ENCODE results near the gene ZCCHC3. TPM values are rescaled to one million over a fixed set of nuclear protein-coding genes. Genes with fewer than 3 reads are reported as not detected.
"Not testable (repeated sequence)": the region's sequence is repeated elsewhere in the genome, so short reads cannot be mapped to it uniquely, and the experiment has no call there.

The ZCCHC3 gene
- total RNA-seq = 25.9 TPM in 2 replicates

DNA sequence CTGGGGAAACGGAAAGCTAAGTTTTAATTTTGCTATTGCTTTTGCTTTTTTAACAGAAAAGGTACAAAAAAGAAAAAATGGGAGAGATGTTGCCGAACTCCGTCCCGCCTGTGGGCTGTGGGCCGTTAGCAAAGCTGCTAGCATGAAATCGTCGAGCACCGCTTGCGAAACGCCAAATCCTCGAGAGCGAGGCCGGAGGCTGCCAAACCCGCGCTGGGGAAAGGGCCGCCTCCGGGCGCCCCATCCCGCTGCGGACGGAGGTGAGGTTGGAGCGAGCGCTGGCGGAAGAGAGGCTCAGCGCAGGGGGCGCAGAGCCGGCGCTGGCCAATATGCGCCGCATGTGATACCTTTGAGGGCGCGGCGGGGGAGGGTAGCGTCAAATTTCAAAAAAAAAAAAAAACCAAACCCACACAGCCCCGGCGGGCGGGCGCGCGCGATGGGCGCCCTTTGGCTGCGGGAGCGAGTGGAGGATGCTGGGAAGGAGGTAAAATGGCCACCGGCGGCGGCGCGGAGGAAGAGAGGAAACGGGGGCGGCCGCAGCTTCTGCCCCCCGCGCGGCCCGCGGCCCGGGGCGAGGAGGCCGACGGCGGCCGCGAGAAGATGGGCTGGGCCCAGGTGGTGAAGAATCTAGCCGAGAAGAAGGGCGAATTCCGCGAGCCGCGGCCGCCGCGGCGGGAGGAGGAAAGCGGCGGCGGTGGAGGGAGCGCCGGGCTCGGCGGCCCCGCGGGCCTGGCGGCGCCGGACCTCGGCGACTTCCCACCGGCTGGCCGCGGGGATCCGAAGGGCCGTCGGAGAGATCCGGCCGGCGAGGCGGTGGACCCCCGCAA, at the start of gene ZCCHC3:
TSS of gene ZCCHC3 (plus strand) at position 473 of the 827 bp plus-strand sequence. CDS start at position 490, 17 bp downstream.
- Mint-ChIP-seq H3K9me3 (no peaks in the 10 kb centered on the region), H3K4me3 (peak within 1 kb of the TSS; percentile 99), H3K27me3 (ENCODE audit: insufficient read depth) (no peaks in the 10 kb centered on the region), H3K36me3 (ENCODE audit: low read depth) (peaks cover 27% of the 10 kb centered on the region), H3K4me1 (ENCODE audit: low read depth) (peaks cover 52% of the 10 kb centered on the region), H3K27ac (peak within 1 kb of the TSS; percentile 100)
- intact Hi-C loops (cut with micrococcal nuclease) = loop anchor here (1.0 to 5.0 kb wide), 9 partner anchors 13 to 1805 kb away; partner anchors contain the start of genes CSNK2A1, SOX12, STK35 and TBC1D20
- DNase-seq (ENCODE audit: low spot score) = peak; percentile 85

GRCh38 chr20:251354-251753, 46.0 kb upstream of the ZCCHC3 start:
- H3K27ac Mint-ChIP-seq = no peak overlapping the region
- no peak overlapping the region for H3K4me3 Mint-ChIP-seq
- H3K27me3 Mint-ChIP-seq (ENCODE audit: insufficient read depth) = no peaks in the 10 kb centered on the region

DNA sequence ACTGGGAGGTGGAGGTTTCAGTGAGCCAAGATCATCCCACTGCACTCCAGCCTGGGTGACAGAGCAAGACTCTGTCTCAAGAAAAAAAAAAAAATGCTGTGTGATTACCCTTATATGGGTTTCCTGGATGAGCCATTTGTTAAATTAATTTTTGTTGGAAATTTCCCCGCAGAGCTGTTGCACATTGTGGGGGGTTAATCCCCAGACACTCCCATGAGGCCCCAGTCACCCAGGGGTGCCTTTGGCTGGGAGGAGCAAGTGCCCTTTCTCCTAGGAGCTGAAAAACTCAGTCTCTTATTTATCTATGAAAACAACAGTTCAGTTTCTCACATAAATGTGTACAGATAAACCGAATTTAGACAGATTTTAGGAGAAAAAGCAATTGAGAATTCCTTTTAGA, 44.6 kb upstream of the ZCCHC3 start:
- no peak overlapping the region for H3K27ac Mint-ChIP-seq
- no peaks in the 10 kb centered on the region for H3K9me3 Mint-ChIP-seq
- H3K27me3 Mint-ChIP-seq (ENCODE audit: insufficient read depth) = no peaks in the 10 kb centered on the region
- no peaks in the 10 kb centered on the region for H3K36me3 Mint-ChIP-seq (ENCODE audit: low read depth)
- DNase-seq (ENCODE audit: low spot score) = no peak
- peaks cover 6% of the 10 kb centered on the region for H3K4me1 Mint-ChIP-seq (ENCODE audit: low read depth)
- intact Hi-C loops (cut with micrococcal nuclease) = no loop called here
- no peak overlapping the region for H3K4me3 Mint-ChIP-seq

More at GRCh38 chr20:251354-251753, 46.0 kb upstream of the ZCCHC3 start:
- intact Hi-C loops (cut with micrococcal nuclease) = no loop called here
- no peaks in the 10 kb centered on the region for H3K9me3 Mint-ChIP-seq
- DNase-seq (ENCODE audit: low spot score) = no peak
- H3K36me3 Mint-ChIP-seq (ENCODE audit: low read depth) = no peaks in the 10 kb centered on the region
- H3K4me1 Mint-ChIP-seq (ENCODE audit: low read depth) = peaks cover 6% of the 10 kb centered on the region

DNA sequence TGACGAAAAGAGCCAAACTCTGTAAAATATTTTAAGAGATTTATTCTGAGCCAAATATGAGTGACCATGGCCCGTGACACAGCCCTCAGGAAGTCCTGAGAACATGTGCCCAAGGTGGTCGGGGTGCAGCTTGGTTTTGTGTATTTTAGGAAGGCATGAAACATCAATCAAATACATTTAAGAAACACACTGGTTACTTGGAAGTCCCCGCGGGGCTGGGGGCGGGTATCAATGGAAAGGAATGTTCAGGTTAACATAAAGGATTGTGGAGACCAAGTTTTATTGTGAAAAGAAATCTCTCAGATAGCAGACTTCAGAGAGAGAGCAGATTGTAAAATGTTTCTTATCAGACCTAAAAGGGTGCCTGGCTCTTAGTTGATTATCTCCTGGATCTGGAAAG, 43.9 kb upstream of the ZCCHC3 start:
- H3K9me3 Mint-ChIP-seq; H3K36me3 Mint-ChIP-seq (ENCODE audit: low read depth); H3K27me3 Mint-ChIP-seq (ENCODE audit: insufficient read depth); DNase-seq (ENCODE audit: low spot score); intact Hi-C loops (cut with micrococcal nuclease); H3K4me3 Mint-ChIP-seq; H3K27ac Mint-ChIP-seq: not testable (repeated sequence)
- H3K4me1 Mint-ChIP-seq (ENCODE audit: low read depth) = peaks cover 12% of the 10 kb centered on the region

DNA sequence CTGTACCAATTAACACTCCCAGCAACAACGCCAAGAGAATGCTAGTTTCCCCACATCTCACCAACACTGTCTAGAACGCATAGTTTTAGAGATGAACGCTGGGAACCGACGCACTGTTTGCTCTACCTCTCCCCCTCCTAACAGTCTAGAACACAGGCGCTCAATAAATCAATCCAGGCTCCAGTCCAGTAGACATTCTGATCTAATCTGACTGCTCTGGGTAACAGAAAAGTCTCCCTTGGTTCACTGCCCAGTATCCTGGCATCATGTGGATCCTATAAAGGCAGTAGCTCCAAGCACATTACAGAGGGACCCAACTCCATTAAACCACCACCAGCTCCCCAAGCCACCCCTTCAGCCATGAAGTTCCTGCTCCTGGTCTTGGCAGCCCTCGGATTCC, 40.0 kb upstream of the ZCCHC3 start, which contains the start of gene DEFB132:
TSS of gene DEFB132 (plus strand) at position 306 of the 400 bp plus-strand sequence. CDS start at position 361, 55 bp downstream.
- H3K27ac Mint-ChIP-seq = no peak within 1 kb of the TSS
- DNase-seq (ENCODE audit: low spot score) = no peak
- peaks cover 7% of the 10 kb centered on the region for H3K27me3 Mint-ChIP-seq (ENCODE audit: insufficient read depth)
- H3K4me3 Mint-ChIP-seq = no peak within 1 kb of the TSS
- H3K4me1 Mint-ChIP-seq (ENCODE audit: low read depth) = peaks cover 15% of the 10 kb centered on the region
- H3K9me3 Mint-ChIP-seq = no peaks in the 10 kb centered on the region
- H3K36me3 Mint-ChIP-seq (ENCODE audit: low read depth) = no peaks in the 10 kb centered on the region
- intact Hi-C loops (cut with micrococcal nuclease) = no loop called here

DNA sequence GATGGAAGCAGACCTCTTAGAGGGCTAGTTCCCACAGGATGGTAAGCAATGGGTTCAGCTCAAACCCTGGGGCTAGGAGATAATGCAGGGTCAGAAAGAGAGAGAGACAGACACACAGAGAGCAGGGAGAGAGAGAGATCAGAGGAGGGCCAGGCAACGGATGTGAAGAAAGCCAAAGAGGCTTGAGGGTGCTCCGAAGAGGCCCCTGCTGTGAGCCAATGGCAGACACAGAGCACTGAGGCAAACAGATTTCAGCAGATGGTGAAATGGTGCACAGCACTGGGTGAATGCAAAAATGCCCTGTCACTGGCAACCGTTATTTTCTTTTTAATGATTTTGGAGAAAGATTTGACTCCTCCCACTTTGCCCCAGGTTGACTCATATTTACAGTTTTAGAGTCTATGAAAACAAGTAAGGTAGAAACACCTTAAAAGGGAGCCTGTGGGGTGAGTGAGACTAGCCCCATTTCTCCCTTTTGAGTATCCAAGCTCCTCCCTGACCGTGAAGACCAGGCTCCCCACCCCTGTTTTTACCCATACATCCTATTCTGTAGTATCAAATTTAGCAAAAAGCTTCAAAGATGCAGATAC, 39.0 kb upstream of the ZCCHC3 start:
- H3K9me3 Mint-ChIP-seq = no peaks in the 10 kb centered on the region
- peaks cover 15% of the 10 kb centered on the region for H3K4me1 Mint-ChIP-seq (ENCODE audit: low read depth)
- intact Hi-C loops (cut with micrococcal nuclease) = no loop called here
- no peaks in the 10 kb centered on the region for H3K36me3 Mint-ChIP-seq (ENCODE audit: low read depth)
- DNase-seq (ENCODE audit: low spot score) = no peak
- peaks cover 8% of the 10 kb centered on the region for H3K27me3 Mint-ChIP-seq (ENCODE audit: insufficient read depth)
- no peak overlapping the region for H3K4me3 Mint-ChIP-seq
- H3K27ac Mint-ChIP-seq = no peak overlapping the region

DNA sequence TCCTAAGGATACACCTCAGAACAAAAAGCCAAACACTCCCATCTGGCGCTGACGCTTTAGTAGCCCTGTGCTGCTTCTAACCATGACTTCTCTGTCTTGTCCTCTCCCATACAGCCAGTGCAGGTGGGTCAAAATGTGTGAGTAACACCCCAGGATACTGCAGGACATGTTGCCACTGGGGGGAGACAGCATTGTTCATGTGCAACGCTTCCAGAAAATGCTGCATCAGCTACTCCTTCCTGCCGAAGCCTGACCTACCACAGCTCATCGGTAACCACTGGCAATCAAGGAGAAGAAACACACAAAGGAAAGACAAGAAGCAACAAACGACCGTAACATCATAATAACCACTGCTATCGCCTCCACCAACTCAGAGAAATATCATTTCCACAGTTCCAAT, 38.4 kb upstream of the ZCCHC3 start:
- intact Hi-C loops (cut with micrococcal nuclease) = no loop called here
- Mint-ChIP-seq H3K4me3 (no peak overlapping the region), H3K36me3 (ENCODE audit: low read depth) (no peaks in the 10 kb centered on the region), H3K27me3 (ENCODE audit: insufficient read depth) (peaks cover 8% of the 10 kb centered on the region), H3K4me1 (ENCODE audit: low read depth) (peaks cover 15% of the 10 kb centered on the region), H3K9me3 (no peaks in the 10 kb centered on the region), H3K27ac (peak overlapping the region; percentile 46)
- DNase-seq (ENCODE audit: low spot score) = no peak

- Mint-ChIP-seq H3K36me3 (ENCODE audit: low read depth) (no peaks in the 10 kb centered on the region), H3K4me1 (ENCODE audit: low read depth) (peaks cover 15% of the 10 kb centered on the region), H3K27ac (no peak overlapping the region), H3K27me3 (ENCODE audit: insufficient read depth) (peaks cover 8% of the 10 kb centered on the region), H3K4me3 (no peak overlapping the region), H3K9me3 (no peaks in the 10 kb centered on the region)
- intact Hi-C loops (cut with micrococcal nuclease) = no loop called here
- DNase-seq (ENCODE audit: low spot score) = no peak
Observed at GRCh38 chr20:259981-260380, 37.4 kb upstream of the ZCCHC3 start.

- H3K27me3 Mint-ChIP-seq (ENCODE audit: insufficient read depth) = peaks cover 23% of the 10 kb centered on the region
- H3K9me3 Mint-ChIP-seq = no peaks in the 10 kb centered on the region
- intact Hi-C loops (cut with micrococcal nuclease) = no loop called here
- H3K4me3 Mint-ChIP-seq = no peak overlapping the region
- no peak for DNase-seq (ENCODE audit: low spot score)
- no peak overlapping the region for H3K27ac Mint-ChIP-seq
- H3K36me3 Mint-ChIP-seq (ENCODE audit: low read depth) = no peaks in the 10 kb centered on the region
- H3K4me1 Mint-ChIP-seq (ENCODE audit: low read depth) = peaks cover 17% of the 10 kb centered on the region
Observed at GRCh38 chr20:263701-264100, 33.7 kb upstream of the ZCCHC3 start.

DNA sequence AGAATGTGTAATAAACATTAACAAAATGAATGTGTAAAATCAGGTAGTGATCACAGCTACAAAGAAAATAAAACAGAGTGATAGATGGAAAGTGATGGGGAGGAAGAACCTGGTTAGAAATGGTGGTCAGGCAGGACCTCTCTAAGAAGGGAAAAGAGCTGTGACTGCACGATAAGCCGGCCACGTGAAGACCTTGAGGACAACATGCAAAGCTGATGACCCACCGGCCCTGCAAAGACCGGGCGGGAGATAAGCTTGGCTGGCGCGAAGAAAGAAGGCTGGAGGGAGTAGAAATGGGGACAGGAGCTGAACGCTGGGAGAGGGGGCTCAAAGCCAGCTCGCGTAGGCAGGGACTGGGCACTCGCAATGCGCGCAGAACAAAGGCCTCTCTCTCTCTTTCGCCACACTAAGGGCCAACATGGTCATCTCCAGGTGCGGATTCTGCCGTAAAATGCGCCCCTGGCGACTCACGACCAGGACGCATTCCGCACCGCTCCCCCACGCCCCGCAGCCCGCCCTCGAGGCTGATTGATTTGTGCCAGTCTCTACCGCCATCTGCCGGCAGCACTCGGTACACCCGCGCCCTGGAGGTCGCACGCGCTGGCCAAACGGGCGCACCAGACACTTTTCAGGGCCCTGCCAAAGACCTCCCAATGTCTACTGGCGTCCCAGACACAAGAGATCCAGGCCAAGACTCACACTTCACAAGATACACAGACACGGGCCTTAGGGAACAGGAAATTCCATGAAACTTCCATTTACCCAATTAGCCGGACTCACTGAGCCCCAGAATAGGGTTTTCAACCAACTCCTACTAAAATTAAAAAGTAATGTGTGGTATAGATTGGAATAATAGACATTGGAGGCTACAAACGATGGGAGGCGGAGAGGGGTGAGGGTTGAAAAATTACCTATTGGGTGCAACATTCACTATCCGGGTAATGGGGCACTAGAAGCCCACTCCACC, 30.5 kb upstream of the ZCCHC3 start:
- H3K4me3 Mint-ChIP-seq = peak overlapping the region; percentile 76
- H3K9me3 Mint-ChIP-seq = no peaks in the 10 kb centered on the region
- peaks cover 19% of the 10 kb centered on the region for H3K27me3 Mint-ChIP-seq (ENCODE audit: insufficient read depth)
- no peaks in the 10 kb centered on the region for H3K36me3 Mint-ChIP-seq (ENCODE audit: low read depth)
- peak; percentile 78 for DNase-seq (ENCODE audit: low spot score)
- peaks cover 11% of the 10 kb centered on the region for H3K4me1 Mint-ChIP-seq (ENCODE audit: low read depth)
- intact Hi-C loops (cut with micrococcal nuclease) = loop anchor here (1.0 to 5.0 kb wide), 5 partner anchors 29 to 145 kb away; no protein-coding TSS in a partner anchor
- peak overlapping the region; percentile 68 for H3K27ac Mint-ChIP-seq

DNA sequence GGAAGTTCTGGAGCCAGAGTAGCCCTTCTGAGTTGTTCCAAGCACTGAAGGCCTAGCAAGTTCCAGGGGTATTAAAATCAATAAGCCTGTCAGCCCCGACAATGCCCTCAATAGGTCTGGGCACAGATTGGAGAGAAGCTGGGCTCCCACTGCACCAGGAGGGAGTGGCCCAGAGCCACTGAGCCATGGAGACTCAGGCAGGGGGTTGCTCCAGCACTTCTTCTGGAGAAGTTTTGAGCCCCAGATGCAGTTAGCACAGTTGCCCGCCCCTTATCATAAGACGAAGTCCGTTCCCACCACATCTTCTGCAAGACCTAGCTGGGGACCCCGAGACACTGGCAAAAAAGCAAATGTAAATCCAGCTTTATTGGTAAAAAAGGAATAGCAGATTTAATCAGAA, 26.9 kb upstream of the ZCCHC3 start:
- intact Hi-C loops (cut with micrococcal nuclease) = no loop called here
- Mint-ChIP-seq H3K4me3 (no peak overlapping the region), H3K36me3 (ENCODE audit: low read depth) (no peaks in the 10 kb centered on the region), H3K27me3 (ENCODE audit: insufficient read depth) (peaks cover 16% of the 10 kb centered on the region), H3K27ac (no peak overlapping the region), H3K4me1 (ENCODE audit: low read depth) (peaks cover 11% of the 10 kb centered on the region), H3K9me3 (no peaks in the 10 kb centered on the region)
- no peak for DNase-seq (ENCODE audit: low spot score)

GRCh38 chr20:271069-271468, 26.3 kb upstream of the ZCCHC3 start:
- Mint-ChIP-seq H3K4me1 (ENCODE audit: low read depth) (peaks cover 11% of the 10 kb centered on the region), H3K27ac (no peak overlapping the region), H3K36me3 (ENCODE audit: low read depth) (no peaks in the 10 kb centered on the region), H3K27me3 (ENCODE audit: insufficient read depth) (peaks cover 14% of the 10 kb centered on the region), H3K4me3 (no peak overlapping the region), H3K9me3 (no peaks in the 10 kb centered on the region)
- no peak for DNase-seq (ENCODE audit: low spot score)
- intact Hi-C loops (cut with micrococcal nuclease) = no loop called here
